HEK293 (cell line): Measurements from ENCODE around the gene IL6R.

Experiments used
- CTCF ChIA-PET: fragments of 350-600 bp; formaldehyde crosslinking; extraction: SDS; loops from one replicate; lab custom pipeline; 2021; ENCODE audit warnings: antibody characterized with exemption; lab: Yijun Ruan, JAX
- POLR2A ChIA-PET: fragments of 300-600 bp; formaldehyde crosslinking; extraction: SDS; loops from one replicate; lab custom pipeline; 2020; ENCODE audit warnings: antibody characterized with exemption, inconsistent platforms; lab: Yijun Ruan, JAX
- H3K27ac ChIP-seq: fragments of 200-500 bp; sonication (Bioruptor generic); 2 replicates; pipeline ENCODE4 v1.5.1; 2014; ENCODE audit warnings: low read depth, low read length, control low read depth, inconsistent platforms; ENCODE audit errors: extremely low read depth
- H3K36me3 ChIP-seq, 2 experiments: fragments of 200-500 bp in 1 of 2; sonication (Bioruptor generic) in 1 of 2; 1 replicate in 1 of 2; 2 replicates in 1 of 2; pipeline ENCODE4 v1.5.1; 2014 to 2017; ENCODE audit warnings: inconsistent platforms in 2 of 2, low read length in 2 of 2; ENCODE audit not compliant: control insufficient read depth in 2 of 2, insufficient read depth in 1 of 2
- H3K4me1 ChIP-seq: fragments of 200-500 bp; sonication (Bioruptor generic); 2 replicates; pipeline ENCODE4 v1.5.1; 2014; ENCODE audit warnings: mild to moderate bottlenecking, low read length, inconsistent platforms; ENCODE audit not compliant: control insufficient read depth, insufficient read depth
- H3K4me3 ChIP-seq: 2 replicates; pipeline ENCODE4 v1.5.1; 2011; ENCODE audit warnings: low read depth, mild to moderate bottlenecking, control low read depth, low read length, moderate library complexity
- H3K9me3 ChIP-seq: fragments of 200-500 bp; sonication (Bioruptor generic); 2 replicates; pipeline ENCODE4 v1.5.1; 2014; ENCODE audit warnings: low read depth, low read length, inconsistent platforms; ENCODE audit not compliant: control insufficient read depth, insufficient read depth
- HOXD13 ChIP-seq: sonication (generic); formaldehyde crosslinking; IDR thresholded peaks from 2 replicates; pipeline ENCODE4 v1.8.0; 2022; ENCODE audit warnings: missing genetic modification reagents, borderline replicate concordance
- MEIS1 ChIP-seq: sonication (generic); formaldehyde crosslinking; IDR thresholded peaks from 2 replicates; pipeline ENCODE4 v1.8.1; 2022; ENCODE audit warnings: missing genetic modification reagents, mild to moderate bottlenecking, borderline replicate concordance
- OSR2 ChIP-seq: fragments of 450-650 bp; formaldehyde crosslinking; IDR thresholded peaks from 2 replicates; pipeline ENCODE4 v1.5.1; 2016; ENCODE audit warnings: missing biosample characterization, missing genetic modification characterization
- SALL2 ChIP-seq: fragments of 450-650 bp; formaldehyde crosslinking; IDR thresholded peaks from 2 replicates; pipeline ENCODE4 v1.5.0; 2017; ENCODE audit warnings: missing biosample characterization, mild to moderate bottlenecking, missing genetic modification characterization, borderline replicate concordance
- ZBTB1 ChIP-seq: fragments of 450-650 bp; formaldehyde crosslinking; IDR thresholded peaks from 2 replicates; pipeline ENCODE4 v1.5.1; 2016; ENCODE audit warnings: missing biosample characterization, missing genetic modification characterization
- ZBTB17 ChIP-seq: fragments of 450-650 bp; formaldehyde crosslinking; IDR thresholded peaks from 2 replicates; pipeline ENCODE4 v1.5.1; 2016; ENCODE audit warnings: missing biosample characterization, missing genetic modification characterization
- ZBTB26 ChIP-seq: fragments of 450-650 bp; formaldehyde crosslinking; optimal IDR thresholded peaks from 2 replicates; pipeline ENCODE3; 2016; ENCODE audit warnings: missing biosample characterization, mild to moderate bottlenecking, missing genetic modification characterization
- ZFP3 ChIP-seq: fragments of 450-650 bp; formaldehyde crosslinking; IDR thresholded peaks from 2 replicates; pipeline ENCODE4 v1.5.1; 2016; ENCODE audit warnings: low read depth, missing biosample characterization, missing genetic modification characterization
- ZFP69B ChIP-seq: fragments of 450-650 bp; formaldehyde crosslinking; IDR thresholded peaks from 2 replicates; pipeline ENCODE4 v1.5.1; 2016; ENCODE audit warnings: missing biosample characterization, missing genetic modification characterization
- ZIC2 ChIP-seq: fragments of 450-650 bp; formaldehyde crosslinking; IDR thresholded peaks from 2 replicates; pipeline ENCODE4 v1.5.1; 2016; ENCODE audit warnings: missing biosample characterization, missing genetic modification characterization
- ZNF146 ChIP-seq: fragments of 450-650 bp; formaldehyde crosslinking; IDR thresholded peaks from 2 replicates; pipeline ENCODE4 v1.5.1; 2016; ENCODE audit warnings: missing biosample characterization, missing genetic modification characterization
- ZNF155 ChIP-seq: fragments of 450-650 bp; formaldehyde crosslinking; IDR thresholded peaks from 2 replicates; pipeline ENCODE4 v1.5.1; 2016; ENCODE audit warnings: missing biosample characterization, missing genetic modification characterization
- ZNF175 ChIP-seq: fragments of 450-650 bp; formaldehyde crosslinking; IDR thresholded peaks from 2 replicates; pipeline ENCODE4 v1.5.1; 2016; ENCODE audit warnings: missing biosample characterization, missing genetic modification characterization
- ZNF2 ChIP-seq: fragments of 450-650 bp; formaldehyde crosslinking; IDR thresholded peaks from 2 replicates; pipeline ENCODE4 v1.5.1; 2016; ENCODE audit warnings: missing biosample characterization, missing genetic modification characterization
- ZNF274 ChIP-seq, 2 experiments: fragments of 200-500 bp in 1 of 2; fragments of 450-650 bp in 1 of 2; sonication (Bioruptor generic) in 1 of 2; formaldehyde crosslinking in 1 of 2; IDR thresholded peaks; 2 replicates each; pipeline versions ENCODE4 v1.5.1 to v1.6.1; 2014 to 2016; ENCODE audit warnings: borderline replicate concordance in 1 of 2, inconsistent platforms in 1 of 2, low read length in 1 of 2, missing biosample characterization in 1 of 2, missing genetic modification characterization in 1 of 2
- ZNF280C ChIP-seq: fragments of 450-650 bp; formaldehyde crosslinking; IDR thresholded peaks from 2 replicates; pipeline ENCODE4 v1.5.1; 2016; ENCODE audit warnings: missing biosample characterization, missing genetic modification characterization
- ZNF292 ChIP-seq: fragments of 450-650 bp; formaldehyde crosslinking; IDR thresholded peaks from 2 replicates; pipeline ENCODE4 v1.5.1; 2016; ENCODE audit warnings: low read depth, missing biosample characterization, missing genetic modification characterization, borderline replicate concordance
- ZNF311 ChIP-seq: fragments of 450-650 bp; formaldehyde crosslinking; IDR thresholded peaks from 2 replicates; pipeline ENCODE4 v1.5.1; 2017; ENCODE audit warnings: missing biosample characterization, missing genetic modification characterization, borderline replicate concordance
- ZNF324 ChIP-seq: fragments of 450-650 bp; formaldehyde crosslinking; IDR thresholded peaks from 2 replicates; pipeline ENCODE4 v1.5.1; 2016; ENCODE audit warnings: missing biosample characterization, missing genetic modification characterization
- ZNF416 ChIP-seq: fragments of 450-650 bp; formaldehyde crosslinking; IDR thresholded peaks from 2 replicates; pipeline ENCODE4 v1.5.1; 2016; ENCODE audit warnings: missing biosample characterization, missing genetic modification characterization
- ZNF548 ChIP-seq: fragments of 450-650 bp; formaldehyde crosslinking; IDR thresholded peaks from 2 replicates; pipeline ENCODE4 v1.5.1; 2016; ENCODE audit warnings: missing biosample characterization, missing genetic modification characterization
- ZNF558 ChIP-seq: fragments of 450-650 bp; formaldehyde crosslinking; IDR thresholded peaks from 2 replicates; pipeline ENCODE4 v1.5.1; 2016; ENCODE audit warnings: missing biosample characterization, missing genetic modification characterization
- ZNF596 ChIP-seq: fragments of 450-650 bp; IDR thresholded peaks from 2 replicates; pipeline ENCODE4 v1.5.0; 2018; ENCODE audit warnings: missing biosample characterization, mild to moderate bottlenecking, missing genetic modification characterization, moderate library complexity
- ZNF670 ChIP-seq: fragments of 450-650 bp; formaldehyde crosslinking; IDR thresholded peaks from 2 replicates; pipeline ENCODE4 v1.5.1; 2016; ENCODE audit warnings: missing biosample characterization, missing genetic modification characterization, low read depth
- ZSCAN18 ChIP-seq: fragments of 450-650 bp; formaldehyde crosslinking; IDR thresholded peaks from 2 replicates; pipeline ENCODE4 v1.5.1; 2016; ENCODE audit warnings: missing biosample characterization, missing genetic modification characterization

The IL6R gene

GRCh38 chr1:154435599-154436200 lies 30.6 kb downstream of the IL6R start:
- H3K9me3 ChIP-seq: no peaks in the 10 kb centered on the region
- H3K4me1 ChIP-seq: no peaks in the 10 kb centered on the region
- H3K27ac ChIP-seq: no peak overlapping the region
- TF ChIP-seq ZFP3 (tag by site-specific recombination): no peak
- TF ChIP-seq ZNF155: no peak
- TF ChIP-seq ZNF324 (tag by site-specific recombination): no peak
- no peak for TF ChIP-seq ZNF2 (tag by site-specific recombination)
- TF ChIP-seq ZNF280C (tag by site-specific recombination): no peak
- no peak for TF ChIP-seq ZNF311 (tag by site-specific recombination)
- no peak for TF ChIP-seq ZNF274 (IDR thresholded peaks at IDR 0.05; ENCODE audit: low read length)
- TF ChIP-seq ZNF274 (tag by site-specific recombination; IDR thresholded peaks at IDR 0.05; ENCODE audit: borderline replicate concordance): no peak
- no peak for TF ChIP-seq ZFP69B (tag by site-specific recombination)
- no peak for TF ChIP-seq SALL2 (tag by site-specific recombination)
- TF ChIP-seq ZIC2 (tag by site-specific recombination): no peak
- no peak for TF ChIP-seq ZNF416 (tag by site-specific recombination)
- TF ChIP-seq ZNF548 (tag by site-specific recombination): no peak
- no peak for TF ChIP-seq ZNF558 (tag by site-specific recombination)
- no peak for TF ChIP-seq ZSCAN18 (tag by site-specific recombination)
- TF ChIP-seq ZNF596 (tag by site-specific recombination): no peak
- no peak overlapping the region for H3K4me3 ChIP-seq
- POLR2A ChIA-PET: no interaction called here
- CTCF ChIA-PET: interaction anchor here (0.6 to 1.1 kb wide), 3 partner anchors 9 to 101 kb away, joined by 3 to 6 read pairs (median 3); no protein-coding TSS in a partner anchor
- no peaks in the 10 kb centered on the region for H3K36me3 ChIP-seq

- ChIA-PET POLR2A (interaction anchor here (0.6 kb wide), 1 partner anchor 16 kb away, joined by 10 read pairs; no protein-coding TSS in a partner anchor), CTCF (interaction anchor here (1.1 kb wide), 1 partner anchor 101 kb away, joined by 13 read pairs; no protein-coding TSS in a partner anchor)
- no peaks in the 10 kb centered on the region for H3K9me3 ChIP-seq
- no peaks in the 10 kb centered on the region for H3K4me1 ChIP-seq
- no peak overlapping the region for H3K4me3 ChIP-seq
- TF ChIP-seq ZBTB17 (peak; percentile 56; the same call in 1 of the 2 replicates), HOXD13 (no peak)
- no peaks in the 10 kb centered on the region for H3K36me3 ChIP-seq
- no peak overlapping the region for H3K27ac ChIP-seq
Observed at GRCh38 chr1:154436433-154436832, 31.3 kb downstream of the IL6R start.

- peaks cover 3% of the 10 kb centered on the region; the same call in 1 of the 2 replicates for H3K4me1 ChIP-seq
- ChIA-PET CTCF (no interaction called here), POLR2A (no interaction called here)
- no peak for TF ChIP-seq ZNF175
- peak; percentile 59 for TF ChIP-seq ZNF146 (tag by site-specific recombination)
- TF ChIP-seq ZBTB26 (tag by site-specific recombination): no peak
- TF ChIP-seq ZNF558 (tag by site-specific recombination): no peak
- TF ChIP-seq ZNF292: no peak
- no peak for TF ChIP-seq ZNF670 (tag by site-specific recombination)
- TF ChIP-seq OSR2 (tag by site-specific recombination): no peak
- no peak for TF ChIP-seq MEIS1 (CRISPR knock-in tag)
- no peak for TF ChIP-seq ZBTB1 (tag by site-specific recombination)
- H3K27ac ChIP-seq: no peak overlapping the region
- H3K4me3 ChIP-seq: no peak overlapping the region
- H3K9me3 ChIP-seq: no peaks in the 10 kb centered on the region
- no peaks in the 10 kb centered on the region for H3K36me3 ChIP-seq
Observed at GRCh38 chr1:154440036-154440804, 35.1 kb downstream of the IL6R start.
